ENCODE measurements around the gene PPFIBP2.

PPFIBP2 gene

DNA sequence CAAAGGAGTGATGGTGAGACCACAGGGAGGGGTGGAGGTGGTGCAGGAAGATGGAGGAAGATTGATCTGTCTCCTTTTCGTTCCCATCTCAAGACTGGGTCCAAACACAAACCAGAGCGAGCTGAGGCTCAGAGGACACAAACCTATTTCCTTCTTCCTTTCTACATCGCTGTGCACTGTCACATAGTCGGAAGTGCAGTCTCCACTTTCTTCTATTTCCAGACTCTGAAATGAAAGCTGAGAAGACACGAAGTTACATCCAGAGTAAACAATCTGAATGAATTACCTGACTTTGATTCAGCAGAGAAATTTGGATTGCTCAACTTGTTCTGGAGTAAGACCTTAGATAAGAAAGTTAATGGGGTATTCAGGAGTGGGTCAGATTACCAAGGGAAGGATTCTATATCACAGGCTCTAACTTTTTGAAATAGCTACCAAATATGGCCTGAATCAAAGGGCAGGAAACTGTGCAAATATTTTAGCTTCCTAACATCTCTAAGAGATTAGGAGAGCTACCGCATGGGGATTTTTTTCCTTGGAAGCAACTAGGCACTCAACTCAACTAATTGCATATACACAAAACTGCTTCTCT is 178.1 kb downstream of the PPFIBP2 start:
- DNase-seq (ENCODE audit: low read depth, low spot score), result no peak

DNA sequence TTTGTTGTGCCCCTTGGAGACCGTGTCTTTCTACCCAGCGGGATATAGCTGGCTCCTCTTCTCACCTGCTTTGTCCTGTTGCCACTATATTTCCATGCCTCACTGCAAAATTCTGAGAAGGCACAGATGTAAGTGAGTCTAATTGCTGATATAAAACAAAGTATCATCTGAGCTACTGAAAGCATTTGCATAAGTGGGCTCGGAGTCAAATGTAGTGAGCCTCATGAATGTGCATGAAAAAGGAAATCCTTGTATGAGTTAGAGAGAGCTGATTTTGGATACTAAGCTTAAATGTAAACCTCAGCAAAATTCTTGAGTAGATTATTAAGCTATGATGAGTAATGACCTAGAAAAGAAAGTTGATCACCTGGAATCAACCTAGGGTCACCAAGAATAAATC is 178.6 kb downstream of the PPFIBP2 start:
- DNase-seq (ENCODE audit: low read depth, low spot score), result no peak

DNA sequence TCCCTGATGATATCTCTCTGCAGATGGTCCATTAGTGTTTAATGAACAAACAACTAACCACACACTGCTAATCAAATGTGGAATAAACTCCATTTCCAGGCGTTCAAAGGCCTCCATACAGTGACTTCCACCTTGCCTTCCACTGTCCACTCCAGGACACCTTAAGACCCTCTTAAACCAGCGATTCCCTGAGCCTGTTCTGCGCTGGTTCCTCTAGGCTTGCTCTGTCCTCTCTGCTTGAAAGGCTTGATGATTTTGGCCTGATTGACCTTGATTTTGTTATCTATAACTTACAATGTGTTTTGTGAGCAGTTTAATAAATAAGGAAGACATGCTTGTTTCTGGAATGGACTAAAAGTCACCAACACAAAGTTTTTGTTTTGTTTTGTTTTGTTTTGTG is 180.4 kb downstream of the PPFIBP2 start:
- no peak for DNase-seq (ENCODE audit: low read depth, low spot score)

DNA sequence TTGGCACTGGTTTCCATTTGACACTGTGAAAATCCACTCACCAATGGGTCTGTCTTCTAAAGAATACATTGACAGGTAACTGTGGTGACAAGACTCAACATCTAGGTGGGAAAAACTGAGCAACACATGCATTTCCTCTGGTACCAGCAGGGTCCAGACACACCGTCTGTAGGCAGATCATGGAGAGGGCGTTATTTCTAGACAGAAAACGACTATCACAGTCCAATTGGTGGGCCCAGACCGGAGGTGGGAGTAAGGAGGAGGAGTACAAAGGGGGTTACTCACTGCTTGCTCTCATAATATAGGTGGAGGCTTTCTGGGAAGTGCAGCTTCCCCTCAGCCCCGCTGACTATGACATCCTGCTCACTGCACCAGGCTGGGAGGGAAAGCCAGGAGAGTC is 182.6 kb downstream of the PPFIBP2 start:
- no peak for DNase-seq (ENCODE audit: low read depth, low spot score)
